HepG2 (cell line): ENCODE measurements around the gene ADAT3. TPM values are rescaled to one million over a fixed set of nuclear protein-coding genes. Genes with fewer than 3 reads are reported as not detected.

ENCODE experiments used
- CBX2 ChIP-seq, 2 experiments: fragments of 200-600 bp in 1 of 2; sonication (generic); formaldehyde crosslinking in 1 of 2; IDR thresholded peaks; 2 replicates each; pipeline versions ENCODE4 v1.7.0 to v1.8.1; 2018 to 2022; ENCODE audit warnings: low read depth in 2 of 2, low read length in 1 of 2, mild to moderate bottlenecking in 1 of 2, missing genetic modification reagents in 1 of 2
- GTF3A ChIP-seq: sonication (generic); formaldehyde crosslinking; conservative IDR thresholded peaks from 2 replicates; pipeline ENCODE4 v1.4.0; 2020; ENCODE audit warnings: mild to moderate bottlenecking, missing genetic modification reagents
- HNF4G ChIP-seq, 2 experiments: sonication (generic) in 1 of 2; formaldehyde crosslinking in 1 of 2; IDR thresholded peaks; 2 replicates each; pipeline versions ENCODE4 v1.4.0 to v1.6.1; 2011 to 2020; ENCODE audit warnings: borderline replicate concordance in 2 of 2, low read depth in 2 of 2, mild to moderate bottlenecking in 2 of 2, low read length in 1 of 2, missing genetic modification reagents in 1 of 2, moderate library complexity in 1 of 2
- NFYC ChIP-seq: IDR thresholded peaks from 2 replicates; pipeline ENCODE4 v1.6.1; 2016; ENCODE audit warnings: missing genetic modification reagents, missing compliant biosample characterization
- RAD21 ChIP-seq: fragments of 450-650 bp; formaldehyde crosslinking; IDR thresholded peaks from 2 replicates; pipeline ENCODE4 v1.5.0; 2020; ENCODE audit warnings: mild to moderate bottlenecking
- RBM39 ChIP-seq: fragments of 200-400 bp; formaldehyde crosslinking; IDR thresholded peaks from one replicate; pipeline ENCODE4 v1.6.1; 2018; ENCODE audit warnings: antibody characterized with exemption, mild to moderate bottlenecking, low read depth, low read length; ENCODE audit not compliant: poor library complexity, severe bottlenecking
- RXRB ChIP-seq: IDR thresholded peaks from 2 replicates; pipeline ENCODE4 v1.6.1; 2016; ENCODE audit warnings: borderline replicate concordance, missing genetic modification reagents, missing compliant biosample characterization
- SAFB2 ChIP-seq: sonication (generic); formaldehyde crosslinking; IDR thresholded peaks from 2 replicates; pipeline ENCODE4 v1.5.1; 2020; ENCODE audit warnings: missing genetic modification reagents, low read depth, mild to moderate bottlenecking, borderline replicate concordance
- SRF ChIP-seq: IDR thresholded peaks from 2 replicates; pipeline ENCODE4 v1.6.1; 2011; ENCODE audit warnings: mild to moderate bottlenecking, low read depth, low read length, moderate library complexity
- TBL1XR1 ChIP-seq: fragments of 150-350 bp; IDR thresholded peaks from 2 replicates; pipeline ENCODE4 v1.6.1; 2014; ENCODE audit warnings: borderline replicate concordance, low read length; ENCODE audit not compliant: partially characterized antibody
- THAP11 ChIP-seq: IDR thresholded peaks from 2 replicates; pipeline ENCODE4 v1.6.1; 2016; ENCODE audit warnings: missing biosample characterization, missing genetic modification reagents
- ZBTB7B ChIP-seq: sonication (generic); formaldehyde crosslinking; IDR thresholded peaks from 2 replicates; pipeline ENCODE4 v1.4.0; 2020; ENCODE audit warnings: missing genetic modification reagents
- ZFP62 ChIP-seq: sonication (generic); formaldehyde crosslinking; IDR thresholded peaks from 2 replicates; pipeline ENCODE4 v1.4.0; 2020; ENCODE audit warnings: missing genetic modification reagents
- ZFP90 ChIP-seq: sonication (generic); formaldehyde crosslinking; IDR thresholded peaks from 2 replicates; pipeline ENCODE4 v1.8.0; 2022; ENCODE audit warnings: missing genetic modification reagents, mild to moderate bottlenecking, inconsistent platforms, borderline replicate concordance
- ZNF720 ChIP-seq: sonication (generic); formaldehyde crosslinking; IDR thresholded peaks from 2 replicates; pipeline ENCODE4 v1.4.0; 2020; ENCODE audit warnings: missing genetic modification reagents
- ZSCAN25 ChIP-seq: sonication (generic); formaldehyde crosslinking; IDR thresholded peaks from 2 replicates; pipeline ENCODE4 v1.8.0; 2022; ENCODE audit warnings: mild to moderate bottlenecking, missing genetic modification reagents
- polyA plus RNA-seq, 8 experiments: library from polyadenylated mRNA; depleted of rRNA in 3 of 8; stranded (reverse) in 7 of 8; unstranded in 1 of 8; fragments of >200 nt; fragmentation: Illumina TruSeq in 4 of 8; extraction: Trizol in 4 of 8; gene quantifications; 2 replicates each; pipeline versions ENCODE4 v1.2.1 to v1.2.3, GENCODE V29; 2011 to 2016; ENCODE audit warnings: low read depth in 4 of 8, missing spikeins in 1 of 8, mixed read lengths in 1 of 8; ENCODE audit not compliant: insufficient read depth in 1 of 8
- total RNA-seq, 5 experiments: library from RNA; depleted of rRNA; stranded (reverse); fragments of >200 nt; fragmentation: Illumina TruSeq; extraction: Trizol; gene quantifications; 2 replicates each; pipeline ENCODE4 v1.2.3, GENCODE V29; 2016; ENCODE audit warnings: low read depth in 1 of 5
- TF ChIP-seq, protein P1 (sequence below): sonication (generic); formaldehyde crosslinking; IDR thresholded peaks from 2 replicates; pipeline ENCODE4 v1.4.0; 2020; ENCODE audit warnings: missing genetic modification reagents, mild to moderate bottlenecking, borderline replicate concordance
- TF ChIP-seq, protein P2 (sequence below): sonication (generic); formaldehyde crosslinking; IDR thresholded peaks from 2 replicates; pipeline ENCODE4 v1.5.0; 2020; ENCODE audit warnings: missing genetic modification reagents
- TF ChIP-seq, protein P3 (sequence below): sonication (generic); formaldehyde crosslinking; IDR thresholded peaks from 2 replicates; pipeline ENCODE4 v1.4.0; 2020; ENCODE audit warnings: missing genetic modification reagents
- TF ChIP-seq, protein P4 (sequence below): sonication (generic); formaldehyde crosslinking; conservative IDR thresholded peaks from 2 replicates; pipeline ENCODE4 v1.8.0; 2022; ENCODE audit warnings: missing genetic modification reagents

ADAT3 gene
- total and polyA plus RNA-seq, 2 of the 13 experiments (the other 11 are each of a cell fraction or from before 2014, with no cell fraction given): 0.95 to 3.5 TPM

DNA sequence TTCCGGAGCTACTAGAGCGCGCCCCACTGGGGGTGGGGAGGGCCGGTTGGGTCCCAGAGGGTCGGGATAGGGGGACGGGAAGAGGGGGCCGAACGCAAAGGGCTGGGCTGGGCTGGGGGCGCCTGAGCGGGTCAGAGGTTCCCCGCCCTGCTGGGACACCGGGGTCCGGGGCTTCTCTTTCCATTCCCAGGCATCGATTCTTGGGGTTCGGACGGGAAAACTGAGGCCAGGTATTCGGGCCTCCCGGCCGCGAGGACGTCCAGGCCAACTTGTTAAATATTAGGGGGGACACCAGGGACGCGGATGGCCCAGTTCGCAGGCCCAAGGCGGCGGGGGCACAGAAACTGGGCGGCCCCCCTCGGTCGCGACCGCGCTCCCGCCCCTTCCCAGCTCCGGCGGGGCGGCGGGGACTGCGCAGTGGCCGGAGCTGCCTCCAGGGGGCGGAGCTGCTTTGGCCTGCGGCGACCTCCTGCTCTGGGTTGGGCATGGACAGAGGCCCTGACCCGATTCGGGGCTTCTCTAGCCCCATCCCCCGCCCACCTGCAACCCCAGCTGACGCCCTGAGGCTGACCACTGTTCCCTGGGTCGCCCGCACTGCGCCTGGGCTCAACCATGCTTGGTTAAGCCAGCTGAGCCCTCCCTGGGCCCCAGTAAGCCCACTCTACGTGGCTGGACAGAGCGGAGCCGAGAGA is 40.6 kb upstream of the ADAT3 start (continued):
- TF ChIP-seq, protein P1, sequence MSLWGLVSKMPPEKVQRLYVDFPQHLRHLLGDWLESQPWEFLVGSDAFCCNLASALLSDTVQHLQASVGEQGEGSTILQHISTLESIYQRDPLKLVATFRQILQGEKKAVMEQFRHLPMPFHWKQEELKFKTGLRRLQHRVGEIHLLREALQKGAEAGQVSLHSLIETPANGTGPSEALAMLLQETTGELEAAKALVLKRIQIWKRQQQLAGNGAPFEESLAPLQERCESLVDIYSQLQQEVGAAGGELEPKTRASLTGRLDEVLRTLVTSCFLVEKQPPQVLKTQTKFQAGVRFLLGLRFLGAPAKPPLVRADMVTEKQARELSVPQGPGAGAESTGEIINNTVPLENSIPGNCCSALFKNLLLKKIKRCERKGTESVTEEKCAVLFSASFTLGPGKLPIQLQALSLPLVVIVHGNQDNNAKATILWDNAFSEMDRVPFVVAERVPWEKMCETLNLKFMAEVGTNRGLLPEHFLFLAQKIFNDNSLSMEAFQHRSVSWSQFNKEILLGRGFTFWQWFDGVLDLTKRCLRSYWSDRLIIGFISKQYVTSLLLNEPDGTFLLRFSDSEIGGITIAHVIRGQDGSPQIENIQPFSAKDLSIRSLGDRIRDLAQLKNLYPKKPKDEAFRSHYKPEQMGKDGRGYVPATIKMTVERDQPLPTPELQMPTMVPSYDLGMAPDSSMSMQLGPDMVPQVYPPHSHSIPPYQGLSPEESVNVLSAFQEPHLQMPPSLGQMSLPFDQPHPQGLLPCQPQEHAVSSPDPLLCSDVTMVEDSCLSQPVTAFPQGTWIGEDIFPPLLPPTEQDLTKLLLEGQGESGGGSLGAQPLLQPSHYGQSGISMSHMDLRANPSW: no peak; the same call in 1 of the 2 replicates
- TF ChIP-seq, protein P2, sequence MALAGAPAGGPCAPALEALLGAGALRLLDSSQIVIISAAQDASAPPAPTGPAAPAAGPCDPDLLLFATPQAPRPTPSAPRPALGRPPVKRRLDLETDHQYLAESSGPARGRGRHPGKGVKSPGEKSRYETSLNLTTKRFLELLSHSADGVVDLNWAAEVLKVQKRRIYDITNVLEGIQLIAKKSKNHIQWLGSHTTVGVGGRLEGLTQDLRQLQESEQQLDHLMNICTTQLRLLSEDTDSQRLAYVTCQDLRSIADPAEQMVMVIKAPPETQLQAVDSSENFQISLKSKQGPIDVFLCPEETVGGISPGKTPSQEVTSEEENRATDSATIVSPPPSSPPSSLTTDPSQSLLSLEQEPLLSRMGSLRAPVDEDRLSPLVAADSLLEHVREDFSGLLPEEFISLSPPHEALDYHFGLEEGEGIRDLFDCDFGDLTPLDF (CRISPR knock-in tag): no peak
- TF ChIP-seq RAD21 (CRISPR knock-in tag): peak; percentile 94
- no peak for TF ChIP-seq ZSCAN25 (CRISPR knock-in tag)
- TF ChIP-seq, protein P3, sequence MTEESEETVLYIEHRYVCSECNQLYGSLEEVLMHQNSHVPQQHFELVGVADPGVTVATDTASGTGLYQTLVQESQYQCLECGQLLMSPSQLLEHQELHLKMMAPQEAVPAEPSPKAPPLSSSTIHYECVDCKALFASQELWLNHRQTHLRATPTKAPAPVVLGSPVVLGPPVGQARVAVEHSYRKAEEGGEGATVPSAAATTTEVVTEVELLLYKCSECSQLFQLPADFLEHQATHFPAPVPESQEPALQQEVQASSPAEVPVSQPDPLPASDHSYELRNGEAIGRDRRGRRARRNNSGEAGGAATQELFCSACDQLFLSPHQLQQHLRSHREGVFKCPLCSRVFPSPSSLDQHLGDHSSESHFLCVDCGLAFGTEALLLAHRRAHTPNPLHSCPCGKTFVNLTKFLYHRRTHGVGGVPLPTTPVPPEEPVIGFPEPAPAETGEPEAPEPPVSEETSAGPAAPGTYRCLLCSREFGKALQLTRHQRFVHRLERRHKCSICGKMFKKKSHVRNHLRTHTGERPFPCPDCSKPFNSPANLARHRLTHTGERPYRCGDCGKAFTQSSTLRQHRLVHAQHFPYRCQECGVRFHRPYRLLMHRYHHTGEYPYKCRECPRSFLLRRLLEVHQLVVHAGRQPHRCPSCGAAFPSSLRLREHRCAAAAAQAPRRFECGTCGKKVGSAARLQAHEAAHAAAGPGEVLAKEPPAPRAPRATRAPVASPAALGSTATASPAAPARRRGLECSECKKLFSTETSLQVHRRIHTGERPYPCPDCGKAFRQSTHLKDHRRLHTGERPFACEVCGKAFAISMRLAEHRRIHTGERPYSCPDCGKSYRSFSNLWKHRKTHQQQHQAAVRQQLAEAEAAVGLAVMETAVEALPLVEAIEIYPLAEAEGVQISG (CRISPR knock-in tag): peak; percentile 74; the same call in 1 of the 2 replicates
- TF ChIP-seq ZBTB7B (CRISPR knock-in tag): peak; percentile 75
- TF ChIP-seq THAP11 (CRISPR knock-in tag): peak; percentile 43; the same call in 1 of the 2 replicates
- TF ChIP-seq RBM39: no peak
- peak; percentile 77 for TF ChIP-seq RXRB (CRISPR knock-in tag)
- TF ChIP-seq NFYC (CRISPR knock-in tag): no peak
- no peak for TF ChIP-seq SAFB2 (CRISPR knock-in tag)
- TF ChIP-seq ZNF720 (CRISPR knock-in tag): no peak
- no peak for TF ChIP-seq TBL1XR1
- no peak for TF ChIP-seq SRF
- no peak for TF ChIP-seq ZFP90 (CRISPR knock-in tag)
- TF ChIP-seq CBX2 (IDR thresholded peaks at IDR 0.05; ENCODE audit: low read depth, low read length): no peak
- TF ChIP-seq CBX2 (CRISPR knock-in tag; IDR thresholded peaks at IDR 0.05; ENCODE audit: low read depth): no peak
- no peak for TF ChIP-seq ZFP62 (CRISPR knock-in tag)
- TF ChIP-seq HNF4G (IDR thresholded peaks at IDR 0.05; ENCODE audit: borderline replicate concordance, low read depth, low read length): no peak
- no peak; the same call in 1 of the 2 replicates for TF ChIP-seq HNF4G (CRISPR knock-in tag; IDR thresholded peaks at IDR 0.05; ENCODE audit: borderline replicate concordance, low read depth)
- TF ChIP-seq GTF3A (CRISPR knock-in tag): no peak
- TF ChIP-seq, protein P4, sequence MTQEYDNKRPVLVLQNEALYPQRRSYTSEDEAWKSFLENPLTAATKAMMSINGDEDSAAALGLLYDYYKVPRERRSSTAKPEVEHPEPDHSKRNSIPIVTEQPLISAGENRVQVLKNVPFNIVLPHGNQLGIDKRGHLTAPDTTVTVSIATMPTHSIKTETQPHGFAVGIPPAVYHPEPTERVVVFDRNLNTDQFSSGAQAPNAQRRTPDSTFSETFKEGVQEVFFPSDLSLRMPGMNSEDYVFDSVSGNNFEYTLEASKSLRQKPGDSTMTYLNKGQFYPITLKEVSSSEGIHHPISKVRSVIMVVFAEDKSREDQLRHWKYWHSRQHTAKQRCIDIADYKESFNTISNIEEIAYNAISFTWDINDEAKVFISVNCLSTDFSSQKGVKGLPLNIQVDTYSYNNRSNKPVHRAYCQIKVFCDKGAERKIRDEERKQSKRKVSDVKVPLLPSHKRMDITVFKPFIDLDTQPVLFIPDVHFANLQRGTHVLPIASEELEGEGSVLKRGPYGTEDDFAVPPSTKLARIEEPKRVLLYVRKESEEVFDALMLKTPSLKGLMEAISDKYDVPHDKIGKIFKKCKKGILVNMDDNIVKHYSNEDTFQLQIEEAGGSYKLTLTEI (CRISPR knock-in tag): no peak
